IMR-90 (cell line): Measurements from ENCODE around the gene TAGLN2.

Source experiments
- BHLHE40 ChIP-seq: fragments of 150-350 bp; IDR thresholded peaks from 2 replicates; pipeline ENCODE4 v1.6.1; 2016; ENCODE audit warnings: mild to moderate bottlenecking, low read depth, low read length
- CEBPB ChIP-seq: IDR thresholded peaks from 2 replicates; pipeline ENCODE4 v1.6.1; 2012; ENCODE audit warnings: low read depth, low read length, improper control_type of control experiment
- CTCF ChIP-seq: conservative IDR thresholded peaks from 2 replicates; pipeline ENCODE4 v1.5.1; 2012; ENCODE audit warnings: mild to moderate bottlenecking, low read depth, low read length, improper control_type of control experiment
- ELK1 ChIP-seq: fragments of 150-350 bp; IDR thresholded peaks from 2 replicates; pipeline ENCODE4 v1.6.1; 2016; ENCODE audit warnings: low read depth, mild to moderate bottlenecking, low read length, moderate library complexity, borderline replicate concordance
- MAFK ChIP-seq: IDR thresholded peaks from 2 replicates; pipeline ENCODE4 v1.6.1; 2012; ENCODE audit warnings: low read depth, low read length, improper control_type of control experiment
- MXI1 ChIP-seq: IDR thresholded peaks from 2 replicates; pipeline ENCODE4 v1.6.1; 2012; ENCODE audit warnings: low read depth, mild to moderate bottlenecking, low read length, moderate library complexity, borderline replicate concordance
- POLR2A ChIP-seq: IDR thresholded peaks from 2 replicates; pipeline ENCODE4 v1.6.1; 2012; ENCODE audit warnings: mild to moderate bottlenecking, low read depth, low read length
- RAD21 ChIP-seq: IDR thresholded peaks from 2 replicates; pipeline ENCODE4 v1.6.1; 2012; ENCODE audit warnings: low read length, improper control_type of control experiment
- RFX5 ChIP-seq: IDR thresholded peaks from 2 replicates; pipeline ENCODE4 v1.8.0; 2012; ENCODE audit warnings: low read depth, mild to moderate bottlenecking, low read length, moderate library complexity
- SMC3 ChIP-seq: fragments of 150-350 bp; IDR thresholded peaks from 2 replicates; pipeline ENCODE4 v1.6.1; 2016; ENCODE audit warnings: low read depth, mild to moderate bottlenecking, antibody characterized with exemption, low read length, moderate library complexity
- USF2 ChIP-seq: fragments of 150-350 bp; IDR thresholded peaks from 2 replicates; pipeline ENCODE4 v1.6.1; 2017; ENCODE audit warnings: mild to moderate bottlenecking, antibody characterized with exemption, low read length, low read depth

GRCh38 chr1:159922511-159923202 is 2.6 kb downstream of the TAGLN2 start:
- no peak for TF ChIP-seq CTCF
- no peak for TF ChIP-seq SMC3
- TF ChIP-seq POLR2A = no peak
- TF ChIP-seq CEBPB = no peak
- no peak for TF ChIP-seq USF2
- TF ChIP-seq MAFK = no peak
- no peak for TF ChIP-seq MXI1
- no peak for TF ChIP-seq RAD21
- TF ChIP-seq ELK1 = no peak
- TF ChIP-seq RFX5 = no peak
- TF ChIP-seq BHLHE40 = no peak
